Mesothelial cell of epicardium (in vitro differentiated cells): ENCODE data around the gene PDE12. TPM values are rescaled to one million over a fixed set of nuclear protein-coding genes. Genes with fewer than 3 reads are reported as not detected.

Experiments
- DNase-seq, 2 experiments: peaks; one replicate each; pipeline ENCODE4 v3.0.0; 2021; ENCODE audit warnings: low spot score in 2 of 2; ENCODE audit not compliant: unreplicated experiment in 2 of 2
- H3K27ac Mint-ChIP-seq: 2 replicates; pipeline ENCODE4 v1.8.0; 2021; ENCODE audit warnings: mixed read lengths
- H3K27me3 Mint-ChIP-seq: 2 replicates; pipeline ENCODE4 v1.8.0; 2021; ENCODE audit warnings: low read depth, mixed read lengths
- H3K36me3 Mint-ChIP-seq: 2 replicates; pipeline ENCODE4 v1.8.0; 2021; ENCODE audit warnings: mixed read lengths
- H3K4me1 Mint-ChIP-seq: 2 replicates; pipeline ENCODE4 v1.8.0; 2021; ENCODE audit warnings: mixed read lengths
- H3K4me3 Mint-ChIP-seq: 2 replicates; pipeline ENCODE4 v1.8.0; 2021; ENCODE audit warnings: mild to moderate bottlenecking, moderate library complexity, mixed read lengths
- H3K9me3 Mint-ChIP-seq: 2 replicates; pipeline ENCODE4 v1.8.0; 2021; ENCODE audit warnings: mixed read lengths
- CTCF ChIP-seq: fragments of 200-600 bp; sonication (generic); IDR thresholded peaks from one replicate; pipeline ENCODE4 v1.5.0; 2021; ENCODE audit warnings: antibody characterized with exemption; ENCODE audit not compliant: unreplicated experiment
- total RNA-seq: library from RNA; stranded (reverse); gene quantifications from 3 replicates; pipeline ENCODE4 v1.2.1, GENCODE V29; 2021

The PDE12 gene
- total RNA-seq, 1 donor from 2014 or later = 17.6 TPM

- Mint-ChIP-seq H3K9me3 (no peaks in the 10 kb centered on the region), H3K4me1 (peaks cover 4% of the 10 kb centered on the region), H3K4me3 (no peak overlapping the region), H3K36me3 (peaks cover 46% of the 10 kb centered on the region), H3K27me3 (no peaks in the 10 kb centered on the region), H3K27ac (peak overlapping the region; percentile 18)
- no peak for DNase-seq
- no peak for TF ChIP-seq CTCF
Observed at GRCh38 chr3:57575966-57576626, 20.0 kb downstream of the PDE12 start.

DNA sequence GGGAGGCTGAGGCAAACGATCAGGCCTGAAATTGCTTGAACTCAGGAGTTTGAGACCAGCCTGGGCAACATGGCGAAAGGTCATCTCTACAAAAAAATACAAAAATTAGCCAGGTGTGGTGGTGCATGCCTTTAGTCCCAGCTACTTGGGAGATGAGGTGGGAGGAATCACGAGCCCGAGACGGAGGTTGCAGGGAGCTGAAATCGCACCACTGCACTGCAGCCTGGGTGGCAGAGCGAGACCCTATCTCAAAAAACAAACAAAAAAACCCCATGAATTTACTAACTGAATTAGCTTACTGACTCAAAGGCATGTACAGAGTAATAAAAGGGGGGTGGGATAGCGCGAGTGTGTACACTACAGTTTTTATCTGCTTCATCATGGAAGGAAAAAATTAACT, 21.7 kb downstream of the PDE12 start:
- H3K36me3 Mint-ChIP-seq = peaks cover 38% of the 10 kb centered on the region
- H3K4me1 Mint-ChIP-seq = peaks cover 4% of the 10 kb centered on the region
- no peaks in the 10 kb centered on the region for H3K27me3 Mint-ChIP-seq
- TF ChIP-seq CTCF = no peak
- H3K4me3 Mint-ChIP-seq = no peak overlapping the region
- no peak for DNase-seq
- H3K9me3 Mint-ChIP-seq = no peaks in the 10 kb centered on the region
- H3K27ac Mint-ChIP-seq = peak overlapping the region; percentile 64

DNA sequence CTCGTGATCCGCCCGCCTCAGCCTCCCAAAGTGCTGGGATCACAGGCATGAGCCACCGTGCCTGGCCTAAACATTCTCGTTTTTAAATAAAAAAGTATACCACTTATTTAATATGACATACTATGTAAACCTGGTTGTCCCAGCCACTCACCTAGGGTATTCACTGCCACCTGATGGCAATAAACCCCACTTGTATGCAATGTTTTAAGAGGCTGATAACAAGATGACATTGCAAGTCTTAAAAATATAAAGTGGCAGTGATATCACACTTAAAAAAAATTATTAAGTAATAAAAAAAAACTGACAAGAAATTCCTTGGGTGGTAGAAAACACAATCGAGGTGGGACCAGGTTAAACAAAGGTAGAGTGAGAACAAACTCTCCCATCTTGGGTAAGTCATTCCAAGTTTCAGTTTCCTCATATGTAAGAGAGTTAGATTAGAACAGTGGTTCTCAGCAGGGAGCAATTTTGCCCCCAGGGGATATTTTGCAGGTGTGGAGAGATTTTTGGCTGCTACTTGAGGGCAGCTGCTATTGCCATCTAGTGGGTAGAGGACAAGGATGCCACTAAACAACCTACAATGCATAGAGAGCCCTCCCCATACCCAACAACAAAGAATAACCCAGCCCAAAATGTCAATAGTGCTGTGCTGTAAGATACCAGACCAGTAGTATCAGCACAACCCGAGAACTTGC, 26.5 kb downstream of the PDE12 start:
- TF ChIP-seq CTCF = no peak
- DNase-seq = no peak
- Mint-ChIP-seq H3K36me3 (peaks cover 11% of the 10 kb centered on the region), H3K4me1 (peaks cover 12% of the 10 kb centered on the region), H3K27me3 (no peaks in the 10 kb centered on the region), H3K9me3 (no peaks in the 10 kb centered on the region), H3K4me3 (no peak overlapping the region), H3K27ac (peak overlapping the region; percentile 48)

GRCh38 chr3:57583544-57583943, 27.5 kb downstream of the PDE12 start:
- H3K4me3 Mint-ChIP-seq = no peak overlapping the region
- H3K27ac Mint-ChIP-seq = no peak overlapping the region
- peaks cover 12% of the 10 kb centered on the region for H3K4me1 Mint-ChIP-seq
- TF ChIP-seq CTCF = no peak
- H3K36me3 Mint-ChIP-seq = peaks cover 6% of the 10 kb centered on the region
- no peaks in the 10 kb centered on the region for H3K27me3 Mint-ChIP-seq
- DNase-seq = no peak
- H3K9me3 Mint-ChIP-seq = no peaks in the 10 kb centered on the region

DNA sequence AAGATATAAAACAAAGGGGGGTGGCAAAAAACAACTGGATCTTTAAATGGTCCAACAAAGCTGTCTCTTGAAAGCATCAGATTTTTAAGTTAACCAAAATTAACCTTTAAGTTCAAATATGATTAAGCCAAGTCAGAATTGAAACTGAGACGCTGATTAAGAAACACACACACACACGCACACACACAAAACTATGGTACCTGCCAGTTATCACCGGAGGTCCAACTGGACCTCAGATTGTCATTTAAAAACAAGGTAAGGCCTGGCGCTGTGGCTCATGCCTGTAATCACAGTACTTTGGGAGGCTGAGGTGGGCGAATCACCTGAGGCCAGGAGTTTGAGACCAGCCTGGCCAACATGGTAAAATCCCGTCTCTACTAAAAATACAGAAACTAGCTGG, 30.7 kb downstream of the PDE12 start:
- Mint-ChIP-seq H3K27ac (peak overlapping the region; percentile 79), H3K9me3 (no peaks in the 10 kb centered on the region), H3K36me3 (peaks cover 7% of the 10 kb centered on the region), H3K27me3 (no peaks in the 10 kb centered on the region), H3K4me3 (no peak overlapping the region), H3K4me1 (peaks cover 14% of the 10 kb centered on the region)
- no peak for TF ChIP-seq CTCF
- DNase-seq = no peak
